Measurements from ENCODE around the gene TRPT1. TPM values are rescaled to one million over a fixed set of nuclear protein-coding genes. Genes with fewer than 3 reads are reported as not detected.

Gene TRPT1
- total RNA-seq, 1 donor from 2014 or later: 34.2 TPM

GRCh38 chr11:64240435-64241240 lies 14.7 kb upstream of the TRPT1 start, which contains the start of gene FKBP2:
Gene FKBP2 (plus strand): TSS chr11:64241095. CDS start chr11:64242388, 1,293 bp downstream.
- peaks cover 11% of the 10 kb centered on the region for H3K4me1 Mint-ChIP-seq (ENCODE audit: unreplicated experiment)
- no peaks in the 10 kb centered on the region for H3K9me3 Mint-ChIP-seq
- no peaks in the 10 kb centered on the region for H3K27me3 Mint-ChIP-seq
- DNase-seq (ENCODE audit: extremely low spot score, unreplicated experiment): peak; percentile 99
- TF ChIP-seq CTCF (conservative IDR thresholded peaks at IDR 0.05): no peak
- H3K4me3 Mint-ChIP-seq: peak within 1 kb of the TSS; percentile 91
- peak within 1 kb of the TSS; percentile 100 for H3K27ac Mint-ChIP-seq
- peaks cover 3% of the 10 kb centered on the region for H3K36me3 Mint-ChIP-seq

GRCh38 chr11:64239662-64240434 lies 13.9 kb upstream of the TRPT1 start:
- peaks cover 16% of the 10 kb centered on the region for H3K4me1 Mint-ChIP-seq (ENCODE audit: unreplicated experiment)
- H3K36me3 Mint-ChIP-seq: peaks cover 3% of the 10 kb centered on the region
- H3K4me3 Mint-ChIP-seq: peak overlapping the region; percentile 91
- H3K27me3 Mint-ChIP-seq: no peaks in the 10 kb centered on the region
- peak overlapping the region; percentile 100 for H3K27ac Mint-ChIP-seq
- no peaks in the 10 kb centered on the region for H3K9me3 Mint-ChIP-seq
- no peak for DNase-seq (ENCODE audit: extremely low spot score, unreplicated experiment)
- no peak for TF ChIP-seq CTCF (conservative IDR thresholded peaks at IDR 0.05)

GRCh38 chr11:64238999-64239398 lies 13.0 kb upstream of the TRPT1 start:
- Mint-ChIP-seq H3K4me3 (peak overlapping the region; percentile 59), H3K9me3 (no peaks in the 10 kb centered on the region), H3K36me3 (peaks cover 3% of the 10 kb centered on the region), H3K27me3 (no peaks in the 10 kb centered on the region), H3K27ac (peak overlapping the region; percentile 100), H3K4me1 (ENCODE audit: unreplicated experiment) (peaks cover 16% of the 10 kb centered on the region)
- DNase-seq (ENCODE audit: extremely low spot score, unreplicated experiment): no peak
- no peak for TF ChIP-seq CTCF (conservative IDR thresholded peaks at IDR 0.05)

GRCh38 chr11:64238076-64238475 lies 12.1 kb upstream of the TRPT1 start:
- Mint-ChIP-seq H3K9me3 (no peaks in the 10 kb centered on the region), H3K27me3 (no peaks in the 10 kb centered on the region), H3K36me3 (peaks cover 3% of the 10 kb centered on the region), H3K4me1 (ENCODE audit: unreplicated experiment) (peaks cover 16% of the 10 kb centered on the region), H3K27ac (peak overlapping the region; percentile 100), H3K4me3 (peak overlapping the region; percentile 73)
- no peak for DNase-seq (ENCODE audit: extremely low spot score, unreplicated experiment)
- TF ChIP-seq CTCF (conservative IDR thresholded peaks at IDR 0.05): no peak

GRCh38 chr11:64237484-64237951 lies 11.5 kb upstream of the TRPT1 start:
- DNase-seq (ENCODE audit: extremely low spot score, unreplicated experiment): no peak
- Mint-ChIP-seq H3K27me3 (no peaks in the 10 kb centered on the region), H3K4me1 (ENCODE audit: unreplicated experiment) (peaks cover 21% of the 10 kb centered on the region), H3K4me3 (peak overlapping the region; percentile 73), H3K9me3 (no peaks in the 10 kb centered on the region), H3K27ac (peak overlapping the region; percentile 76), H3K36me3 (peaks cover 3% of the 10 kb centered on the region)
- no peak for TF ChIP-seq CTCF (conservative IDR thresholded peaks at IDR 0.05)

All from type B pancreatic cell (in vitro differentiated cells).